ENCODE data around the gene FAM161B. TPM values are rescaled to one million over a fixed set of nuclear protein-coding genes. Genes with fewer than 3 reads are reported as not detected.
A peak's percentile ranks its signal among the peaks of the same experiment; 100 is the strongest.

FAM161B gene
- total RNA-seq, 2 experiments from 2014 or later, result 1.5 to 1.6 TPM

- DNase-seq, result no peak
- Mint-ChIP-seq H3K4me3 (peak overlapping the region; percentile 88), H3K27ac (peak overlapping the region; percentile 94), H3K36me3 (ENCODE audit: low read depth) (peaks cover 10% of the 10 kb centered on the region), H3K27me3 (ENCODE audit: low read depth) (no peaks in the 10 kb centered on the region), H3K4me1 (ENCODE audit: low read depth) (peaks cover 50% of the 10 kb centered on the region), H3K9me3 (no peaks in the 10 kb centered on the region)
- intact Hi-C loops (cut with micrococcal nuclease), result loop anchor here (2.0 to 5.0 kb wide), 5 partner anchors 101 to 829 kb away; partner anchors contain the start of genes BBOF1, ENTPD5, ISCA2 and NPC2
- CTCF ChIA-PET, result interaction anchor here (0.7 to 1.7 kb wide), 2 partner anchors 159 to 416 kb away, joined by 3 to 5 read pairs; no protein-coding TSS in a partner anchor
Measured at GRCh38 chr14:73887694-73888459, 62.0 kb downstream of the FAM161B start.

GRCh38 chr14:73887318-73887616 lies 62.6 kb downstream of the FAM161B start:
- H3K27me3 Mint-ChIP-seq (ENCODE audit: low read depth), result no peaks in the 10 kb centered on the region
- H3K9me3 Mint-ChIP-seq, result no peaks in the 10 kb centered on the region
- peaks cover 10% of the 10 kb centered on the region for H3K36me3 Mint-ChIP-seq (ENCODE audit: low read depth)
- H3K27ac Mint-ChIP-seq, result peak overlapping the region; percentile 94
- DNase-seq, result no peak
- intact Hi-C loops (cut with micrococcal nuclease), result loop anchor here (2.0 to 5.0 kb wide), 5 partner anchors 100 to 828 kb away; partner anchors contain the start of genes BBOF1, ENTPD5, ISCA2 and NPC2
- CTCF ChIA-PET, result interaction anchor here (1.3 to 1.6 kb wide), 2 partner anchors 158 to 317 kb away, joined by 3 to 4 read pairs; no protein-coding TSS in a partner anchor
- peaks cover 50% of the 10 kb centered on the region for H3K4me1 Mint-ChIP-seq (ENCODE audit: low read depth)
- peak overlapping the region; percentile 88 for H3K4me3 Mint-ChIP-seq

GRCh38 chr14:73886449-73887317 lies 63.2 kb downstream of the FAM161B start, which contains the start of gene ZNF410:
Gene ZNF410 (plus strand): TSS chr14:73886859. CDS start chr14:73892176, 5,317 bp downstream.
- Mint-ChIP-seq H3K27me3 (ENCODE audit: low read depth) (no peaks in the 10 kb centered on the region), H3K4me3 (peak within 1 kb of the TSS; percentile 88), H3K9me3 (no peaks in the 10 kb centered on the region), H3K27ac (peak within 1 kb of the TSS; percentile 94), H3K4me1 (ENCODE audit: low read depth) (peaks cover 46% of the 10 kb centered on the region), H3K36me3 (ENCODE audit: low read depth) (peaks cover 6% of the 10 kb centered on the region)
- peak; percentile 95 for DNase-seq
- CTCF ChIA-PET, result interaction anchor here (0.6 to 1.6 kb wide), 4 partner anchors 34 to 316 kb away, joined by 3 to 4 read pairs (median 4); no protein-coding TSS in a partner anchor
- intact Hi-C loops (cut with micrococcal nuclease), result loop anchor here (1.0 to 5.0 kb wide), 10 partner anchors 34 to 828 kb away; partner anchors contain the start of genes ALDH6A1, BBOF1, COQ6 and ENTPD5

GRCh38 chr14:73884438-73885190 lies 65.3 kb downstream of the FAM161B start:
- CTCF ChIA-PET, result interaction anchor here (0.5 kb wide), 1 partner anchor 315 kb away, joined by 4 read pairs; no protein-coding TSS in a partner anchor

More at GRCh38 chr14:73884438-73885190, 65.3 kb downstream of the FAM161B start:
- Mint-ChIP-seq H3K4me3 (peak overlapping the region; percentile 88), H3K27me3 (ENCODE audit: low read depth) (no peaks in the 10 kb centered on the region), H3K4me1 (ENCODE audit: low read depth) (peaks cover 39% of the 10 kb centered on the region), H3K36me3 (ENCODE audit: low read depth) (peaks cover 6% of the 10 kb centered on the region), H3K9me3 (no peaks in the 10 kb centered on the region), H3K27ac (peak overlapping the region; percentile 24)
- no peak for DNase-seq
- intact Hi-C loops (cut with micrococcal nuclease), result loop anchor here (5.0 kb wide), 1 partner anchor 133 kb away; the partner anchor contains the start of genes BBOF1 and ENTPD5

Other genes with a start within 250 kb of the FAM161B start
- 10 to 100 TPM; 18.5 to 19.2 TPM for gene PNMA1, start 235.7 kb downstream of the FAM161B start, total RNA-seq
- 10 to 100 TPM; 10.7 to 14.1 TPM for gene PTGR2, start 98.3 kb downstream of the FAM161B start, total RNA-seq
- 10 to 100 TPM; 51.0 to 56.8 TPM for gene ZNF410, start 63.2 kb downstream of the FAM161B start, total RNA-seq
- 10 to 100 TPM; 17.6 to 17.7 TPM for gene COQ6, start 208 bp upstream of the FAM161B start, total RNA-seq
- 1 to 10 TPM; 7.3 to 9.6 TPM for gene ENTPD5, start 69.2 kb upstream of the FAM161B start, total RNA-seq
- gene BBOF1, start 69.3 kb upstream of the FAM161B start, total RNA-seq, result 1 to 10 TPM; 1.3 to 1.7 TPM
- gene ALDH6A1, start 134.4 kb upstream of the FAM161B start, total RNA-seq, result 10 to 100 TPM; 24.0 to 25.3 TPM
- 10 to 100 TPM; 10.7 to 13.6 TPM for gene LIN52, start 134.9 kb upstream of the FAM161B start, total RNA-seq